Measurements from ENCODE around the gene VAV3. TPM values are rescaled to one million over a fixed set of nuclear protein-coding genes. Genes with fewer than 3 reads are reported as not detected.

Gene VAV3
- total and polyA plus RNA-seq, 2 donors from 2014 or later = 61.6 to 87.5 TPM

DNA sequence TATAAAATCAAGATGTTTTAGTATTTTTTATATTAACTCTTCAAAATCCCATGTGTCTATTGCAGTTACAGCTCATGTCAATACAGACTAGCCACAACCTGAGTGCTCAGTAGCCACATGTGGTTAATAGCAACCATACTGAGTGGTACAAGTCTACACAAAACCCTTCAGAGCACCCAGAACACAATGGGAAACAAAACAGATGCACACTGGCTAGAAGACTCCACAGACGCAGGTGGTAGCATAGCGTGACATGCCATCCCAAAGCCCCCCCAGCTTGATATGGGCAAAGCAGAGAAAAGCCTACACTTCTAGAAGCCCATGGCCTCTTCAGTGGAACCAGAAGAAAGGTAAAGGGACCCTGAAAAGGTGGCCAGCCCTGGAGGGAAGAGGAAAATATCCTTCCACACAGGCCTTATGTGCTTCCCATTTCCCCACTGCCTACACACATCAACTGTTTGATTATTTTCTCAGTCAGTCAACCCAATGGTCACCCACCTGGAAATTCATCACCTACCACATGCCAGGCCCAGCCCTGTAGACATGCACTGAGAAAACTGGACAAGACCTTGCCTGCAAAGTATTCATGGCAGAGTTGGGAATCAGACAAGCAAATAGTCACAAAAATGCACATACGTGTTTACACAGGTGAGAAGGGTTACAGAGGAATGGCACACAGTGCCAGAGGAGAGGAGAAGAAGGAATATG lies 175.0 kb downstream of the VAV3 start:
- intact Hi-C loops (cut with DNase I) = no loop called here

DNA sequence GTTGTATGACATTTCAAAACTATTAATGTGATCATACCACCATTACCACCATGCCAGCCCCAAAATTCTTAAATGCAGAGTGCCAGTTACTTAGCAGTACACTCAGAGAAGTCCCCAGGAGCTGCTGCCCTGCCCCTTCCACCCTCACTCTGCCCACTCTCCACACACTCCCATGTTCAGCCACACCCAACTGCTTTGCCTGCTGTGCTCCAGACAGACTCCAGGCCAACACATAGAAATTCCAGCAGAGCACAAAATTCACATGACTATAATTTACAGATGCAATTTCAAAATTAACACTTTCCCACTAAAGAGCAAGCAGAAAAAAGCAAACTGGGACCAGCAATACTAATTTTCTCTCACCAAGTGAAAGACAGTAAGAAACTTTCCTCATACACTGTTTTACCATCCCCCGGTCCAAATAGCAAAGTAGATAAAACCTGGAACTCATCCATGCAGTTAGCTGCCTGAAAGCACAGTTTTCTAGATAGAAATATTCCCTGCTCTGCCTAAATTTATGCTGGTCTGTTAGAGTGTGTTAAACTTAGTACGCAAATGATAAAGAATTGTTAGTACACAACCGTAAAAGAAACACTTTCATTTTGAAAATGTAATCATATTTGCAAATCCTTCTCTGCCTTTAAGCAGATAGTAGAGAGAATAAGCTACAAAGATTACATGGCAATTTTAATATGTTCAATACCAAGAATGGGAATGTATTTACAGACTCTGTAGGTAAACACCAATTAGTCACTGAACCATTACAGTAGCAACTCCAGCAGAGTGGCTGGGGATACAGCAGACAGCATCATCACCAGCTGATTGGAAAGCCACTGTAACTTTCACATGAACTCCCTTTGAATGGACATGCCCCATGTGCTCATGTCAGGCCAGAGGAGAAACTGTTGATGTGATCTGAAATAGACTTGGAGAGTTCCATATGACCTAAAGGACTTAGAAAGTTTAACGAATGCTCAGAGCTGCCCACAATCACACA lies 176.5 kb downstream of the VAV3 start:
- no peaks in the 10 kb centered on the region for H3K4me1 ChIP-seq (ENCODE audit: control insufficient read depth in 2 of 3, insufficient read depth in 2 of 3, low read depth in 1 of 3, low read length in 3 of 3)
- intact Hi-C loops (cut with DNase I) = no loop called here
- no peaks in the 10 kb centered on the region for H3K27me3 ChIP-seq (ENCODE audit: control insufficient read depth, insufficient read depth, low read length)
- no peak overlapping the region for H3K4me3 ChIP-seq (ENCODE audit: low read length in 3 of 3)
- no peak overlapping the region for H3K27ac ChIP-seq (ENCODE audit: low read depth in 2 of 2, low read length in 2 of 2)
- no peaks in the 10 kb centered on the region for H3K36me3 ChIP-seq (ENCODE audit: control insufficient read depth in 2 of 3, insufficient read depth in 3 of 3, low read length in 3 of 3)
- TF ChIP-seq, protein P1, sequence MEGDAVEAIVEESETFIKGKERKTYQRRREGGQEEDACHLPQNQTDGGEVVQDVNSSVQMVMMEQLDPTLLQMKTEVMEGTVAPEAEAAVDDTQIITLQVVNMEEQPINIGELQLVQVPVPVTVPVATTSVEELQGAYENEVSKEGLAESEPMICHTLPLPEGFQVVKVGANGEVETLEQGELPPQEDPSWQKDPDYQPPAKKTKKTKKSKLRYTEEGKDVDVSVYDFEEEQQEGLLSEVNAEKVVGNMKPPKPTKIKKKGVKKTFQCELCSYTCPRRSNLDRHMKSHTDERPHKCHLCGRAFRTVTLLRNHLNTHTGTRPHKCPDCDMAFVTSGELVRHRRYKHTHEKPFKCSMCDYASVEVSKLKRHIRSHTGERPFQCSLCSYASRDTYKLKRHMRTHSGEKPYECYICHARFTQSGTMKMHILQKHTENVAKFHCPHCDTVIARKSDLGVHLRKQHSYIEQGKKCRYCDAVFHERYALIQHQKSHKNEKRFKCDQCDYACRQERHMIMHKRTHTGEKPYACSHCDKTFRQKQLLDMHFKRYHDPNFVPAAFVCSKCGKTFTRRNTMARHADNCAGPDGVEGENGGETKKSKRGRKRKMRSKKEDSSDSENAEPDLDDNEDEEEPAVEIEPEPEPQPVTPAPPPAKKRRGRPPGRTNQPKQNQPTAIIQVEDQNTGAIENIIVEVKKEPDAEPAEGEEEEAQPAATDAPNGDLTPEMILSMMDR (IDR thresholded peaks at IDR 0.05; ENCODE audit: borderline replicate concordance, extremely low read depth, insufficient read depth) = no peak
- H3K9me3 ChIP-seq (ENCODE audit: control insufficient read depth in 2 of 3, insufficient read depth in 1 of 3, low read length in 3 of 3) = no peaks in the 10 kb centered on the region
- FAIRE-seq = no peak
- H3K9ac ChIP-seq (ENCODE audit: low read length in 3 of 3) = no peak overlapping the region
- DNase-seq = peak in 1 of 5 donors; percentile 7

More for the DNA sequence above, 175.0 kb downstream of the VAV3 start:
- H3K36me3 ChIP-seq (ENCODE audit: control insufficient read depth in 2 of 3, insufficient read depth in 3 of 3, low read length in 3 of 3) = no peaks in the 10 kb centered on the region
- H3K27ac ChIP-seq (ENCODE audit: low read depth in 2 of 2, low read length in 2 of 2) = no peak overlapping the region
- no peaks in the 10 kb centered on the region for H3K9me3 ChIP-seq (ENCODE audit: control insufficient read depth in 2 of 3, insufficient read depth in 1 of 3, low read length in 3 of 3)
- no peak overlapping the region for H3K9ac ChIP-seq (ENCODE audit: low read length in 3 of 3)
- DNase-seq = no peak
- H3K4me3 ChIP-seq (ENCODE audit: low read length in 3 of 3) = no peak overlapping the region
- TF ChIP-seq, protein P1 (IDR thresholded peaks at IDR 0.05; ENCODE audit: borderline replicate concordance, extremely low read depth, insufficient read depth) = no peak
- FAIRE-seq = no peak
- no peaks in the 10 kb centered on the region for H3K4me1 ChIP-seq (ENCODE audit: control insufficient read depth in 2 of 3, insufficient read depth in 2 of 3, low read depth in 1 of 3, low read length in 3 of 3)
- no peaks in the 10 kb centered on the region for H3K27me3 ChIP-seq (ENCODE audit: control insufficient read depth, insufficient read depth, low read length)

DNA sequence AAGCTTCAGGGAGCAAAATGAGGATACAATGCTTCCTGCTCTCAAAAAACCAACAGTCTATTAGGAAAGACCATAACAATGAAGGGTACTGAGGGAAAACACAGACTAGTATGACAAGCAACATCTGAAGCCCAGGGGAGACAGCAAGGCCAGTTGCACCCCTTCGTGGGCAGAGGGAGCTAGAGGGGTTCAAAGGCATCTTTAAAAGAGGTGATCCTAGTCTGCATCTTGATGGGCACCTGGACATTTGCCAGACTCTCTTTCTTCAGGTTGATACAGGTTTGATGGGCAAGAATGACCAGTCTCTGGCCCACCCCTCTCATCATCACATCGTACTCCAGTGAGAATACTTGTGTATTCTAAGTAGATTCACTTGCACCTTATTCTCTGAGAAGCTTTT lies 177.7 kb downstream of the VAV3 start:
- FAIRE-seq (no peak), DNase-seq (no peak)
- intact Hi-C loops (cut with DNase I) = no loop called here

More for the DNA sequence above, 177.7 kb downstream of the VAV3 start:
- Histone ChIP-seq H3K4me3 (ENCODE audit: low read length in 3 of 3) (no peak overlapping the region), H3K27me3 (ENCODE audit: control insufficient read depth, insufficient read depth, low read length) (no peaks in the 10 kb centered on the region), H3K9ac (ENCODE audit: low read length in 3 of 3) (no peak overlapping the region), H3K9me3 (ENCODE audit: control insufficient read depth in 2 of 3, insufficient read depth in 1 of 3, low read length in 3 of 3) (no peaks in the 10 kb centered on the region), H3K36me3 (ENCODE audit: control insufficient read depth in 2 of 3, insufficient read depth in 3 of 3, low read length in 3 of 3) (no peaks in the 10 kb centered on the region), H3K4me1 (ENCODE audit: control insufficient read depth in 2 of 3, insufficient read depth in 2 of 3, low read depth in 1 of 3, low read length in 3 of 3) (no peaks in the 10 kb centered on the region), H3K27ac (ENCODE audit: low read depth in 2 of 2, low read length in 2 of 2) (no peak overlapping the region)
- TF ChIP-seq, protein P1 (IDR thresholded peaks at IDR 0.05; ENCODE audit: borderline replicate concordance, extremely low read depth, insufficient read depth) = no peak
